Adrenal gland (tissue), 12 donors: ENCODE measurements around the gene ATXN7L1. TPM values are rescaled to one million over a fixed set of nuclear protein-coding genes. Genes with fewer than 3 reads are reported as not detected.

Experiments used
- DNase-seq, 7 donors: peaks; one replicate each; pipeline ENCODE4 v3.0.0-alpha.2; 2019 to 2020
- H3K27ac ChIP-seq, 5 donors: fragments of 200-600 bp; sonication (generic) in 4 of 5; 1 replicate in 3 of 5; 2 replicates in 2 of 5; pipeline versions ENCODE4 v1.5.1 to v1.8.0; 2016 to 2020; ENCODE audit warnings: mild to moderate bottlenecking in 1 of 5
- H3K27me3 ChIP-seq: fragments of 200-600 bp; 2 replicates; pipeline ENCODE4 v1.8.0; 2021
- H3K36me3 ChIP-seq, 2 donors: fragments of 200-600 bp; replicated peaks in 1 of 2; 1 replicate in 1 of 2; 2 replicates in 1 of 2; pipeline versions ENCODE4 v1.5.1 to v1.8.0; 2018 to 2022
- H3K4me1 ChIP-seq, 2 donors: fragments of 200-600 bp; replicated peaks in 1 of 2; 1 replicate in 1 of 2; 2 replicates in 1 of 2; pipeline versions ENCODE4 v1.5.1 to v1.8.0; 2018 to 2021
- H3K4me3 ChIP-seq, 4 donors: fragments of 200-600 bp; sonication (generic) in 3 of 4; one replicate each; pipeline ENCODE4 v1.5.1; 2016 to 2018
- H3K9me3 ChIP-seq, 3 donors: fragments of 200-600 bp; sonication (generic) in 1 of 3; replicated peaks in 1 of 3; 1 replicate in 2 of 3; 2 replicates in 1 of 3; pipeline versions ENCODE4 v1.5.1 to v1.8.0; 2016 to 2021
- CTCF ChIP-seq, 6 experiments: fragments of 450-650 bp in 4 of 6; fragments of 200-600 bp in 2 of 6; sonication (generic) in 1 of 6; IDR thresholded peaks; 1 replicate in 5 of 6; 2 replicates in 1 of 6; pipeline versions ENCODE4 v1.5.1 to v1.8.0; 2016 to 2021; ENCODE audit warnings: antibody characterized with exemption in 6 of 6, mild to moderate bottlenecking in 2 of 6, moderate library complexity in 1 of 6
- POLR2A ChIP-seq, 2 donors: fragments of 450-650 bp; IDR thresholded peaks; one replicate each; pipeline ENCODE4 v1.6.1; 2017; ENCODE audit warnings: antibody characterized with exemption in 2 of 2, mild to moderate bottlenecking in 2 of 2, moderate library complexity in 1 of 2
- WGBS, 4 donors: extraction: QIAGEN DNeasy Blood & Tissue Kit in 2 of 4; methylation state at CpG; one replicate each; pipeline versions ENCODE4 v1.1.5 to v1.1.7; 2013 to 2017; 5-methylcytosine and 5-hydroxymethylcytosine counted together
- intact Hi-C, 2 donors: fragments of 100-400 bp; cut with DNase I; formaldehyde crosslinking; loops; one replicate each; pipeline versions ENCODE4 v1.14.1 to v1.15.0; 2022 to 2023
- polyA plus RNA-seq, 3 donors: library from polyadenylated mRNA; stranded (reverse); fragments of 200-250 nt in 2 of 3; fragments of 350-450 nt in 1 of 3; fragmentation: Illumina TruSeq in 1 of 3; extraction: RNeasy Lipid Tissue Mini Kit (QIAGEN cat#74804) in 1 of 3; gene quantifications; one replicate each; pipeline ENCODE4 v1.2.3, GENCODE V29; 2013 to 2014
- total RNA-seq, 9 donors: library from RNA; depleted of rRNA in 4 of 9; stranded (reverse); fragments of >200 nt in 4 of 9; fragments of 120-200 nt in 1 of 9; fragmentation: NEBNext Ultra II Directional in 1 of 9; extraction: Animal tissue kit (Norgen Biotek cat#: 25700) in 1 of 9; gene quantifications; one replicate each; pipeline versions ENCODE4 v1.1.0 to v1.2.4, GENCODE V29; 2013 to 2023
- donor health status: healthy with polysubstance abuse.
- donor health status: Bipolar disorder and iron deficiency.
- donor health status: DM: yes; HTN: yes; CAD: no.
- donor health status: DM: no; HTN: no; CAD: no.
- donor health status: DM: no; HTN: no; CAD: no.
- donor health status: DM: yes; HTN: yes; CAD: no.

The ATXN7L1 gene
- total and polyA plus RNA-seq, 12 donors: 3.6 to 24.6 (median 9.0) TPM

DNA sequence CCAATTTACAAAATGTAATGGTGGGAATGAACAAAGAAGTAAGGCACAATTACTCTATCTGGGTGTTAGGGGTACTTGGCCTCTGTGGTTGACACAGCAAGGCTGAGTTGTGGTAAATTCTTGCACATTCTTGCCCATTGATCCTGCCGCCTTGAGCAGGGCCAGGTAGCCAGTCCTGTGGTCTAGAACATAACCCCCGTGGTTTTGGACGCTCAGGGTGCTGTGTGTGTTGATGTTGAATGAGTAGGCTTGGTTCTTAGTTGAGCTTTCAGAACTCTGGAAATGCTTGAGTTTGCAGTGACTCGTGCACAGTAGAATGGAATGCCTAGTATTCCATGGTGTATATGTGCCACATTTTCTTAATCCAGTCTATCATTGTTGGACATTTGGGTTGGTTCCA lies 44.4 kb upstream of the ATXN7L1 start:
- Histone ChIP-seq H3K27ac (no peak overlapping the region), H3K9me3 (peaks cover 0 to 9% (median 0%) of the 10 kb centered on the region in 3 donors), H3K36me3 (no peaks in the 10 kb centered on the region), H3K27me3 (no peaks in the 10 kb centered on the region), H3K4me1 (no peaks in the 10 kb centered on the region), H3K4me3 (no peak overlapping the region)
- DNase-seq: no peak
- whole genome bisulfite sequencing, 4 donors: 93 to 100% (median 96%) methylated on average over 4 of the region's 4 CpGs
- intact Hi-C loops: no loop called here
- TF ChIP-seq CTCF (IDR thresholded peaks at IDR 0.05): no peak
- TF ChIP-seq POLR2A (IDR thresholded peaks at IDR 0.05): no peak

GRCh38 chr7:105917659-105918058 lies 41.3 kb upstream of the ATXN7L1 start:
- no peak for DNase-seq
- no peaks in the 10 kb centered on the region for H3K9me3 ChIP-seq
- 91 to 97% (median 96%) methylated on average over 2 of the region's 2 CpGs for WGBS, 4 donors
- H3K27ac ChIP-seq: no peak overlapping the region
- H3K27me3 ChIP-seq: no peaks in the 10 kb centered on the region
- no peaks in the 10 kb centered on the region for H3K36me3 ChIP-seq
- H3K4me1 ChIP-seq: no peaks in the 10 kb centered on the region
- TF ChIP-seq CTCF (IDR thresholded peaks at IDR 0.05) (no peak), POLR2A (IDR thresholded peaks at IDR 0.05) (no peak)
- intact Hi-C loops: no loop called here
- H3K4me3 ChIP-seq: no peak overlapping the region

DNA sequence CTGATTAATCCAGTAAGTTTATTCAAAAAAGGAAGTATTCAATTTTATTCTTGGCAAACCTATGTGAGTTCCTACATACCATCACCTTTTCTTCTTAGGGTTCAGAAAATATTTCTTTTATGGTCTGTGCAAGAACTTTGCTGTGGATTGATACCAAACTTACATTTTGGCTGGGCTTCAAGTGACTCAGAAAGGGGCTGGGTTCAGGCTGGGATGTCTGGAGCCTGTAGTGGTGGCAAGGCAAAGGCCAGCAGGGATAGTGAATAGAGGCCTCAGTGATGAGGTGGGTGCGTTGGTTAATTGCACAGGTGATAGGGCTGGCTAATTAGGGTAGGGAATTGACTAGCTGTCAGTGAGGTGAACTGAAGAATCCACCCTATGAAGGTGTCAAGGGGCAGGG lies 40.2 kb upstream of the ATXN7L1 start:
- DNase-seq: no peak
- H3K4me3 ChIP-seq: no peak overlapping the region
- no peaks in the 10 kb centered on the region for H3K4me1 ChIP-seq
- no peak overlapping the region for H3K27ac ChIP-seq
- WGBS, 4 donors: 81 to 93% (median 88%) methylated on average over 1 of the region's 1 CpG
- H3K9me3 ChIP-seq: no peaks in the 10 kb centered on the region
- H3K36me3 ChIP-seq: no peaks in the 10 kb centered on the region
- H3K27me3 ChIP-seq: no peaks in the 10 kb centered on the region
- intact Hi-C loops: no loop called here
- TF ChIP-seq POLR2A (IDR thresholded peaks at IDR 0.05) (no peak), CTCF (IDR thresholded peaks at IDR 0.05) (no peak)

- H3K4me1 ChIP-seq: no peaks in the 10 kb centered on the region
- no peak overlapping the region for H3K27ac ChIP-seq
- H3K36me3 ChIP-seq: no peaks in the 10 kb centered on the region
- H3K9me3 ChIP-seq: no peaks in the 10 kb centered on the region
- intact Hi-C loops: no loop called here
- 77 to 98% (median 88%) methylated on average over 3 of the region's 3 CpGs for WGBS, 4 donors
- H3K4me3 ChIP-seq: no peak overlapping the region
- TF ChIP-seq POLR2A (IDR thresholded peaks at IDR 0.05) (no peak), CTCF (IDR thresholded peaks at IDR 0.05) (no peak)
- DNase-seq: no peak
- H3K27me3 ChIP-seq: no peaks in the 10 kb centered on the region
Observed at GRCh38 chr7:105913947-105914346, 37.5 kb upstream of the ATXN7L1 start.
